Astrocyte (in vitro differentiated cells and primary cell): ENCODE results near the gene PCBP3.
"Not testable (repeated sequence)": the region's sequence is repeated elsewhere in the genome, so short reads cannot be mapped to it uniquely, and the experiment has no call there.

Experiments used
- CTCF ChIP-seq: IDR thresholded peaks from 2 replicates; pipeline ENCODE4 v1.5.1; 2011; ENCODE audit warnings: low read depth, mild to moderate bottlenecking, inconsistent platforms, low read length, moderate library complexity; ENCODE audit not compliant: insufficient read depth
- EZH2 ChIP-seq: IDR thresholded peaks from 2 replicates; pipeline ENCODE4 v1.6.1; 2012; ENCODE audit warnings: mild to moderate bottlenecking, low read length, inconsistent platforms; ENCODE audit not compliant: insufficient read depth

- not testable (repeated sequence) for TF ChIP-seq CTCF, EZH2
Measured at GRCh38 chr21:45656114-45656513, 12.6 kb downstream of the PCBP3 start.
